HCT116 (cell line): ENCODE results near the gene CCDC3. TPM values are rescaled to one million over a fixed set of nuclear protein-coding genes. Genes with fewer than 3 reads are reported as not detected.

ENCODE experiments used
- ATAC-seq: fragments of 200-7000 bp; cut with Tn5 transposase; 2 replicates; pipeline ENCODE4 v1.9.1; 2020; ENCODE audit warnings: mild to moderate bottlenecking, moderate library complexity
- BruUV-seq: library from RNA; stranded (reverse); fragments of 400-500 nt; replicated peaks from 2 replicates; lab custom pipeline; 2021; lab: Mats Ljungman, UMichigan
- CTCF ChIA-PET: fragments of 300-600 bp; sonication (Branson Sonifier 250); formaldehyde crosslinking; loops from one replicate; lab custom pipeline; 2021; ENCODE audit warnings: antibody characterized with exemption; lab: Charles Lee
- POLR2A ChIA-PET: fragments of 300-600, 350-600 bp; sonication (Branson Sonifier 250); formaldehyde crosslinking; loops from one replicate; lab custom pipeline; 2021; ENCODE audit warnings: antibody characterized with exemption; lab: Charles Lee
- RAD21 ChIA-PET, 2 experiments: fragments of 300-600 bp; sonication (Branson Sonifier 250); formaldehyde crosslinking; loops; one replicate each; lab custom pipeline; 2023; ENCODE audit warnings: low total read pairs in 2 of 2; ENCODE audit not compliant: uncharacterized antibody in 2 of 2, unreplicated experiment in 2 of 2, low non-redundant PET in 1 of 2; lab: Charles Lee
- DNase-seq: peaks from one replicate; pipeline ENCODE4 v3.0.0-alpha.2; 2010; ENCODE audit warnings: low read depth, low spot score
- H2AFZ ChIP-seq: fragments of 200-600 bp; shearing (Covaris generic), sonication (generic); 2 replicates; pipeline ENCODE4 v1.6.1; 2017; ENCODE audit warnings: low read depth, mixed run types, mixed read lengths, antibody characterized with exemption, low read length; ENCODE audit not compliant: poor library complexity, severe bottlenecking
- H3K27ac ChIP-seq: 2 replicates; pipeline ENCODE4 v1.5.1; 2012; ENCODE audit warnings: low read depth, low read length
- H3K27me3 ChIP-seq: fragments of 200-600 bp; sonication (generic); 2 replicates; pipeline ENCODE4 v1.6.1; 2016; ENCODE audit warnings: mixed run types, low read length, mixed read lengths; ENCODE audit not compliant: insufficient read depth
- H3K36me3 ChIP-seq, 2 experiments: fragments of 200-500 bp in 1 of 2; fragments of 200-600 bp in 1 of 2; sonication (Bioruptor generic) in 1 of 2; sonication (generic) in 1 of 2; 2 replicates each; pipeline versions ENCODE4 v1.5.1 to v1.6.1; 2014 to 2016; ENCODE audit warnings: low read length in 2 of 2, inconsistent platforms in 1 of 2, mixed read lengths in 1 of 2, mixed run types in 1 of 2; ENCODE audit not compliant: insufficient read depth in 2 of 2, control insufficient read depth in 1 of 2
- H3K4me1 ChIP-seq, 2 experiments: fragments of 200-600 bp in 1 of 2; sonication (generic) in 1 of 2; 2 replicates each; pipeline versions ENCODE4 v1.5.1 to v1.6.1; 2012 to 2017; ENCODE audit warnings: low read length in 2 of 2, inconsistent platforms in 1 of 2, mild to moderate bottlenecking in 1 of 2, mixed read lengths in 1 of 2, mixed run types in 1 of 2, moderate library complexity in 1 of 2; ENCODE audit not compliant: insufficient read depth in 2 of 2, control insufficient read depth in 1 of 2
- H3K4me2 ChIP-seq: fragments of 200-600 bp; sonication (generic); 2 replicates; pipeline ENCODE4 v1.6.1; 2017; ENCODE audit warnings: mixed run types, low read length, mixed read lengths
- H3K4me3 ChIP-seq, 2 experiments: fragments of 200-600 bp in 1 of 2; sonication (generic) in 1 of 2; replicated peaks in 1 of 2; 2 replicates each; pipeline ENCODE4 v1.5.1; 2011 to 2016; ENCODE audit warnings: low read length in 2 of 2, control low read depth in 1 of 2, low read depth in 1 of 2, mild to moderate bottlenecking in 1 of 2, mixed read lengths in 1 of 2, mixed run types in 1 of 2
- H3K79me2 ChIP-seq: fragments of 200-600 bp; sonication (generic); 2 replicates; pipeline ENCODE4 v1.6.1; 2017; ENCODE audit warnings: mild to moderate bottlenecking, mixed run types, low read length, moderate library complexity, mixed read lengths; ENCODE audit not compliant: insufficient read depth
- H3K9ac ChIP-seq: fragments of 200-600 bp; sonication (generic); 2 replicates; pipeline ENCODE4 v1.6.1; 2016; ENCODE audit warnings: low read length, mixed read lengths
- H3K9me2 ChIP-seq: fragments of 200-600 bp; sonication (generic), shearing (Covaris generic); 2 replicates; pipeline ENCODE4 v1.6.1; 2017; ENCODE audit warnings: mixed run types, mild to moderate bottlenecking, moderate library complexity; ENCODE audit not compliant: insufficient read depth
- H3K9me3 ChIP-seq, 2 experiments: fragments of 200-500 bp in 1 of 2; fragments of 200-600 bp in 1 of 2; sonication (Bioruptor generic) in 1 of 2; sonication (generic) in 1 of 2; 2 replicates each; pipeline ENCODE4 v1.6.1; 2014 to 2017; ENCODE audit warnings: low read length in 2 of 2, mixed read lengths in 2 of 2, inconsistent platforms in 1 of 2, low read depth in 1 of 2, mild to moderate bottlenecking in 1 of 2, mixed run types in 1 of 2, moderate library complexity in 1 of 2; ENCODE audit not compliant: control insufficient read depth in 1 of 2, insufficient read depth in 1 of 2
- H4K20me1 ChIP-seq: fragments of 200-600 bp; sonication (generic), shearing (Covaris generic); 2 replicates; pipeline ENCODE4 v1.6.1; 2017; ENCODE audit warnings: mixed run types, mild to moderate bottlenecking, moderate library complexity; ENCODE audit not compliant: insufficient read depth
- ATF3 ChIP-seq: IDR thresholded peaks from 2 replicates; pipeline ENCODE4 v1.6.1; 2012
- EZH2phosphoT487 ChIP-seq: fragments of 200-600 bp; IDR thresholded peaks from 2 replicates; pipeline ENCODE4 v1.6.1; 2018; ENCODE audit warnings: antibody characterized with exemption, borderline replicate concordance
- POLR2AphosphoS5 ChIP-seq: IDR thresholded peaks from 2 replicates; pipeline ENCODE4 v1.6.1; 2011; ENCODE audit warnings: mild to moderate bottlenecking, low read depth, low read length, moderate library complexity
- REST ChIP-seq: IDR thresholded peaks from 2 replicates; pipeline ENCODE4 v1.6.1; 2012; ENCODE audit warnings: low read depth
- SIN3A ChIP-seq: IDR thresholded peaks from 2 replicates; pipeline ENCODE4 v1.6.1; 2012; ENCODE audit warnings: low read depth
- SRF ChIP-seq: IDR thresholded peaks from 2 replicates; pipeline ENCODE4 v1.6.1; 2012; ENCODE audit warnings: low read depth
- YY1 ChIP-seq: IDR thresholded peaks from 2 replicates; pipeline ENCODE4 v1.6.1; 2011; ENCODE audit warnings: low read length, low read depth, moderate library complexity, mild to moderate bottlenecking; ENCODE audit not compliant: insufficient replicate concordance; ENCODE audit errors: extremely low read depth
- ZBTB33 ChIP-seq: IDR thresholded peaks from 2 replicates; pipeline ENCODE4 v1.6.1; 2011; ENCODE audit warnings: mild to moderate bottlenecking, low read length, moderate library complexity; ENCODE audit not compliant: insufficient replicate concordance; ENCODE audit errors: extremely low read depth
- ZNF274 ChIP-seq: fragments of 200-500 bp; sonication (Bioruptor generic); IDR thresholded peaks from 2 replicates; pipeline ENCODE4 v1.6.1; 2014; ENCODE audit warnings: mild to moderate bottlenecking, low read depth, low read length, inconsistent platforms
- intact Hi-C: fragments of 100-400 bp; cut with micrococcal nuclease; formaldehyde crosslinking; loops from 2 replicates; pipeline ENCODE4 v1.10.0; 2022
- total RNA-seq: library from RNA; stranded (reverse); gene quantifications from one replicate; pipeline ENCODE4 v1.2.1, GENCODE V29; 2021; ENCODE audit not compliant: unreplicated experiment

Gene CCDC3
- total RNA-seq, 1 experiment from 2014 or later = 10.5 TPM

GRCh38 chr10:13023754-13024153 lies 22.2 kb upstream of the CCDC3 start:
- Histone ChIP-seq H3K4me1 (no peaks in the 10 kb centered on the region), H3K27me3 (no peaks in the 10 kb centered on the region), H3K9ac (no peak overlapping the region), H3K27ac (no peak overlapping the region), H3K9me3 (peaks cover 0 to 10% of the 10 kb centered on the region in 2 experiments; a peak in 2 of 4 replicates), H3K36me3 (no peaks in the 10 kb centered on the region), H3K79me2 (no peaks in the 10 kb centered on the region), H3K4me3 (no peak overlapping the region), H4K20me1 (no peaks in the 10 kb centered on the region), H3K9me2 (no peaks in the 10 kb centered on the region), H3K4me2 (no peak overlapping the region), H2AFZ (no peak overlapping the region)
- RAD21 ChIA-PET = no interaction called here
- DNase-seq = no peak
- TF ChIP-seq SIN3A = no peak
- TF ChIP-seq REST = no peak
- TF ChIP-seq YY1 = no peak
- TF ChIP-seq SRF = no peak
- TF ChIP-seq ZNF274 = no peak
- no peak for TF ChIP-seq POLR2AphosphoS5
- TF ChIP-seq EZH2phosphoT487 = no peak
- no peak for TF ChIP-seq ATF3
- no peak for TF ChIP-seq ZBTB33
- no peak for ATAC-seq
- POLR2A ChIA-PET = no interaction called here
- intact Hi-C loops = no loop called here
- BruUV-seq = no TSS peak
- CTCF ChIA-PET = no interaction called here
